ENCODE results near the gene EFNA5.

GRCh38 chr5:107487056-107487542 lies 183.6 kb downstream of the EFNA5 start:
- no peak for TF ChIP-seq CTCF (IDR thresholded peaks at IDR 0.05)
- no peak for TF ChIP-seq ZFX (IDR thresholded peaks at IDR 0.05; ENCODE audit: borderline replicate concordance)

Data from 22Rv1 (cell line).